OCI-LY1 (cell line): ENCODE data around the gene OR4K14.

Experiments used
- CTCF ChIP-seq: fragments of 200-600 bp; sonication (generic), shearing (Covaris generic); IDR thresholded peaks from 2 replicates; pipeline ENCODE4 v1.5.1; 2017; ENCODE audit warnings: mild to moderate bottlenecking, antibody characterized with exemption, low read length, moderate library complexity, mixed read lengths
- EZH2 ChIP-seq: fragments of 200-600 bp; sonication (generic), shearing (Covaris generic); IDR thresholded peaks from 2 replicates; pipeline ENCODE4 v1.8.0; 2017; ENCODE audit warnings: borderline replicate concordance, mixed run types, mild to moderate bottlenecking, antibody characterized with exemption, low read length, moderate library complexity, mixed read lengths

DNA sequence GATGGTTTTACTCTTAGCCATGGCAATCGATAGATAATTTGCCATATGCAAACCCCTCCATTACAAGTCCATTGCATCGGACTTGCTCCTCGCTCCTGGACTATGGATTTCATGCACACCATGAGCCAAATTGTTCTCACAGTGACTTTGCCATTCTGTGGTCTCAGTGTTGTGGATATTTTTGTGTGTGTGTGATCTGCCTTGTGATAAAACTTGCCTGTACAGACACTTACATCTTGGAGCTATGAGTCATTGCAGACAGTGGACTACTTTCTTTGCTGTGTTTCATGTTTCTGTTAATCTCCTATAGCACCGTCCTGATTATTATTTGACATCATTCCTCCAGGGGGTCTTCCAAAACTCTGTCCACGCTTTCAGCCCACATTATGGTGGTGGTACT lies 25.1 kb upstream of the OR4K14 start:
- TF ChIP-seq CTCF (no peak), EZH2 (no peak)
